Hippocampal formation (tissue), 2 donors: ENCODE results near the gene ZFP14.

Experiments
- DNase-seq, 2 donors: peaks; one replicate each; lab custom pipeline; 2025; lab: John Stamatoyannopoulos, UW

The ZFP14 gene

DNA sequence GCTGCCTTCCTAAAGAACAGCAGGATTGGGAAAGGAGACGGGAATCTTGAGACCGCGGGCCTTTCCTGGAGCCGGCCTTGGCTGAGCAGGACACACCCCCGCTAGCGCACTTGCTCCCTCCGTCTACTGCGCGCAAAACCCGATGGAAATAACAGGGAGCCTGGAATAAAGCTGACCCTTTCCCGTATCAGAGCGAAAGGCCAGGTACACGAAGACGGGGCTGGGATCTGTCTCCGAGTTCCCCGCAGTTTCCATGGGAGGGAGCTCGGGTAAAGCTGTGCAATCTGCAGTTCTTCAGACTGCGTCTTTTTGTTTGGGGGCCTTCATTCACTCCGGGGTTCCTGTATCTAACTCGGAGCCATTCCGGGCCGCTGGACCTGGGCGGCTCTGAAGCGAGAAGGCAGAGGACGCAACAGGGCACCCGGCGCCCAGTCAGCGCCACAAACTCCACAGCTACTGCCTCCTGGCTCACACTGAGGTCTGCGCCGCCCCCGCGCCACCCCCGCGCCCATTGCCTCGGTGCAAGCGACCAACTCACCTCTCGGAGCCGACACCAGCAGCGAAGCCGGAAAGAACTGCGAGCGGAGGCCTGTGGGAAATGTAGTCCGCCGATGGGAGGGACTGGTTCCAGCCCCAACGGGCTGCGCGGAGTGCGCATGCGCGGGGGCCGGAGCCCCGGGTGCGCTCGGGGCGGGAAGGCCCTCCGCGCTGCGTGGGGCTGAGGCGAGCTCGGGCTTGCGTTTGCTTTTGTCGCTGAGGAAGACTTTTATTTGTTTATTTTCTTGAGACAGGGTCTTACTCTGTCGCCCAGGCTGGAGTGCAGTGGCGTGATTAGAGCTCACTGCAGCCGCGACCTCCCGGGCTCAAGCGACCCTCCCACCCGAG is at the start of gene ZFP14:
ZFP14 (minus strand) TSS at position 577 of the 885 bp plus-strand sequence. CDS start 11,309 bp downstream, outside the sequence.
- DNase-seq = peak; percentile 89 to 91

DNA sequence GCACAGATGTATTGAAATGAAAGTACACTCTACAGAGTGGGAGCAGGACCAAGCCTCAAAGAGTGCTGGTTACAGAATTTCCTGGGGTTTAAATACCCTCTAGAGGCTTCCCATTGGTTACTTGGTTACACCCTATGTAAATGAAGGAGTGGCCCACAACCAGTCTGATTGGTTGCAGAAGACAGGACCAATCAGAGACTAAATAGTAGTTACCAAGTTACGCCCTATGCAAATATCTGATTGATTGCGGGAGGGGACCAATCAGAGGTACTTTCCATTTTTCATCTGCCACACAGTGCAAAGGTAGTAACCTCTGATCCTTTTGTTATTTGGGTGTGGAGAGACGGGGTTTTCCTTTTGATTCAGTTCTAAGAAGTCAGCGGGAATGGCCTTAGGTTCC is 44.9 kb upstream of the ZFP14 start:
- no peak for DNase-seq

DNA sequence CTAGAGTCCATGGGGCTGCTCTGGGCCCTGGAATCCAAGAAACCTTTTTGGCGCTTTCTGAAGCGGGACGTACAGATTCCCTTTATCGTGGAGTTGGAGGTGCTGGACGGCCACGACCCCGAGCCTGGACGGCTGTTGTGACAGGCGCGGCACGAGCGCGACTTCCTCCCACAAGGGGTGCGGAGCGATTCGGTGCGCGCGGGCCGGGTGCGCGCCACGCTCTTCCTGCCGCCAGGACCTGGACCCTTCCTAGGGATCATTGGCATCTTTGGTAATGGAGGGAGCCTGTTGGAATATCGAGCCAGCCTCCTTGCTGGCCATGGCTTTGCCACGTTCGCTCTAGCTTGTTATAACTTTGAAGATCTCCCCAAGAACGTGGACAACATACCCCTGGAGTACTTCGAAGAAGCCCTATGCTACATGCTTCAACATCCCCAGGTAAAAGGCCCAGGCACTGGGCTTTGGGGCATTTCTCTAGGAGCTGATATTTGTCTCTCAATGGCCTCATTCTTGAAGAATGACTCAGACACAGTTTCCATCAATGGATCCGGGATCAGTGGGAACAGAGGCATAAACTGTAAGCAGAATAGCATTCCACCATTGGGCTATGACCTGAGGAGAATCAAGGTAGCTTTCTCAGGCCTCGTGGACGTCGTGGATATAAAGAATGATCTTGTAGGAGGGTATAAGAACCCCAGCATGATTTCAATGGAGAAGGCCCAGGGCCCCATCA is 42.9 kb upstream of the ZFP14 start:
- no peak for DNase-seq

DNA sequence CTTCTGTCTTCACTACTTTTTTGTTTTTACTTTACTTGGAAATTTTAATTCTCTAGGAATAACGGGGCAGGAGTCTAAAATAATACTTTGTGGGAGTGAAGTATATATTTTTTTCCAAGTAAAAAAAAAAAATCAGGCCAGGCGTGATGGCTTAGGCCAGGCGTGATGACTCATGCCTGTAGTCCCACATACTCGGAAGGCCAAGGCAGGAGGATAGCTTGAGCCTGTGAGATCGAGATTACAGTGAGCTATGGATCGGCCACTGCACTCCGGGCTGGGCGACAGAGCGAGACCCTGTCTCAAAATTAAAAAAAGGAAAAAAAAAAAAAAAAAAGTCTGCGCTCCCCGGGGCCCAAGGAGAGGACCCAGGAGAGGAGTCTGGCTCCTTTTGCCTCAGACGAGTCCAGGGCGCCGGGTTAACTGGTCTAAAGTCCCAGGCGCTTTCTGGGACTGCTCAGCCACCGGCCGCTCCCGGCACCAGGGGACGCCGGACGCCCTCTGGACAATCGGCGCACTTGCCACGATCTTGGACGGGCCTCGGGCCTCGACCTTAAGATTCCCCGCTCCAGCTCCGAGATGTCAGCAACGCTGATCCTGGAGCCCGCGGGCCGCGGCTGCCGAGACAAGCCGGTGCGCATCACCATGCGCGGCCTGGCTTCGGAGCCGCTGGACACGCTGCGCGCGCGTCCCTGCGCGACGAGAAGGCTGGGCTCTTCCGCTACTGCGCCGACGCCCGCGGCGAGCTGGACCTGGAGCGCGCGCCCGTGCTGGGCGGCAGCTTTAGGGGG is 42.2 kb upstream of the ZFP14 start:
- DNase-seq = no peak

DNA sequence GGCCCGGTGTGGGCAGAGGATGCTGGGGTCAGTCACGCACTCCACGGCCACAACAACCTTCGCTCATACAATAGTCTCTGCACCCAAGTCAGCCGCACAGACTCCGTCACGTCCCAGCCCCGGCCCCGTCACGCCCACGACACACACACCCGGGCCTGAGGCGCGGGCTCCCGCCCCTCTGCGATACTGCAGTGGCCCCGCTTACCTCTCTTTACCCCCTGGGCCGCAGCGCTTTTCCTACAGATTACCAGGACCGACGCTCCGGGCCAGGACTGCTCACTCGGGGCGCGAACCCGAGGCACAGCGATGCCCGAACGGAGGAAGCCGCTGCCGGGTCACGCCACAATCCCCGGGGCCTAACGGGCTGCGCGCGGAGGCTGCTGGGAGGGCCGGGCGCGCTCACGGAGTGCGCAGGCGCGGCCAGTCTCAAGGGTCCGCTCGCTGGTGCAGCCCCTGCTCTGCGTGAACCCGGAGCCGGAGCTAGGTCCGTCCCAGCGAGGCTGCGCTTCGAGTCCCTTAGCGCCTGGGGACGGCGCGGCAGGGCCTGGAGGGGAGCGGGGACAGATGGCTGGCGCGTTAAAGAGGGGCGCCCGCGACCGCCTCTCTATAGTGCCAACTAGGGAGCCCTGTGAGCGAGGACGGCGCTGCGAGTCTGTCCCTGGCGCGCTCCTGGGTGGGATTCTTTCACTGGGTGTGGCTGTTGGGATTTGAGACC is 39.4 kb upstream of the ZFP14 start, which contains the start of gene ZFP82:
ZFP82 (minus strand) TSS at position 358 of the 715 bp plus-strand sequence. CDS start 8,855 bp downstream, outside the sequence.
- peak; percentile 53 to 71 for DNase-seq

DNA sequence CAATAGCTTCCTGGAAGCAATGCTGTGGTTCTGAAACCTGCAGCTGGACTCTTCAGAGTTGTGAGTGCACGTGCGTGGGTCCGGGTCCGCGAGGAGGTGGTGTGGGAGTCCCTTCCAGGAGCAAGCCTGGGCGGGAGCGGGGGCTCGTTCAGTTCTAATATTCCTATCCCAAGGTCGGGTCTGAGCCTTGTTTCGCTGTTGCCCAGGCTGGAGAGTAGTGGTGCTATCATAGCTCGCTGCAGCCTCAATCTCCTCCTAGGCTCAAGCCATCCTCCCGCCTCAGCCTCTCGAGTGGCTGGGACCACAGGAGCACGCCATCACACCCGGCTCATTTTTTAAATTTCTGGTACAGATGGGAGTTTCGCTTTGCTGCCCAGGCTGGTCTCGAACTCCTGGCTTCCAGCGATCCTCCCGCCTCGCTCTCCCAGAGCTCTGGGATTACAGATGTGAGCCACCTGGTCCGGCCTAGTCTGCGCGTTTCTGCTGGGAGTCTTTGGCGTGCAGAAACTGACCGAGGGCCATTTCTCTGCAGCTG is 38.8 kb upstream of the ZFP14 start:
- DNase-seq = no peak

DNA sequence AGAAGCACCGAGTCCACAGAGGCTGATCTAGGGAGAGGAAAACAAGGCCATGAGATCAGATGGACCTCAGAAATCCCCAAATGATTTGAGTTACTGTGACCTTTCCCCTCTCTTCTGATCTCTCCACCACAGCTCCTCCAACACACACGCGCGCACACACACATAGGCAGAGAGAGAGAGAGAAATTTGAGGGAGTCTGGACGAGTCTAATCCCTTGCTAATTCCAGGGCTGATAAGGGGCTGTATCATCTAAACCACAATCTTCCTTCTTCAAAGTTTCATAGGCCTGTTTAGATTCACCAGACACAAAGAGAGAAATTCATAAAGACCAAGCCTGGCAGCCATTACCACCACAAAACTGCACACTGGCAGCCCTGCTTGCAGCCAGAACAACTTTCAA is 30.8 kb upstream of the ZFP14 start:
- DNase-seq = no peak

DNA sequence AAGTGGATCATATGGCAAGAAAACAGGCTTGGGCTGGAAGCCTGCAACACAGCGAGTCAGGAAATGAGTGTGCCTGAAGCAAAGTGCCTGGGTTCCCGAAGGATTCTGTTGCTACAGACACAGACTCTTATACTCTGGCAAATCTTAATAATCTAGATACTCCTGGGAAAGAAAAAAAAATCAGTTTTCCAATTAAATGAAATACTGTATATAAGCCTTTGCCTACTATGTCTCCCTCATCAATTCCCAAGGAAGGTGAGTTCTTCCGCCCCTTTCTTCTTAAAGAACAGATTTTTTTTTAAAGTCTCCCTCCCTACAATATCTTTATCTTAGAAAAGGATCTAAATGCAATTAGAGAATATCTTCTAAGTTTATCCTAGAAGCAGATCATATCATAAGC is 29.1 kb upstream of the ZFP14 start:
- no peak for DNase-seq

DNA sequence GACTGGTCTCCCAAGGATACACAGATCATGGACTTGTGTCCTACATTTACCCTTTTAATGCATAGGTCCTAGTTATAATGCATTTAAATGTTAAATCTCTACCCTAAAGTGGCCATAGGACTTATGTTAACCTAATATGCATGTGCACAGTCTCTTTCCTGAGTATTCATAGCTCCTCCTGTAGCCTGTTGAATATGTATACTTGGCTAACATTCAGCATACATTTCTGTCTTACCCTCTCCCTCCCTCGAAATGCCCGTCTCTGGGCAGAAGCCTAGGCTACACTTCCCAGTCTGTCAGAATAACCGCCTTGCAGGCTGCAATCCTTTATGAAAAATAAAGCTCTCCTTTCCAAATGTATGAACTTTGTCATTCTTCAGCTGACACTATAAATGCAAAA is 25.5 kb upstream of the ZFP14 start:
- DNase-seq = no peak

DNA sequence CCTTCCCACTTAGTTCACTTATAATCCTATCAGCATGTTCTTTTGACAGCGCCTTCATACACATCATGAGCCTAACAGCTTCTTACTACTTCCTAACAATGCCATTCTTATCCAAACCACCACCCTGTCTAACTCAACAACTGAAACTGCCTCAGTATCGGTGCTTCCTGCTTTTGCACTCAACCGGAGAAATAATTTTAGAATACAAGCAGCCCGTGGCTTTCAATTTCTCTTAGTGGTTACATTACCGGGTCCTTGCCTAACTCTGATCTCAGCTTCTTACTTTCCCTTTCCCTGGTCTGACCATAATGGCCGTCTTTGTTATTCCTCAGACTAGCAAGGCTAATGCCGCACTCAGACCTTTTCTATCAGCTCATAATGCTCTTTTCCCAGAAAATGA is 22.5 kb upstream of the ZFP14 start:
- no peak for DNase-seq

DNA sequence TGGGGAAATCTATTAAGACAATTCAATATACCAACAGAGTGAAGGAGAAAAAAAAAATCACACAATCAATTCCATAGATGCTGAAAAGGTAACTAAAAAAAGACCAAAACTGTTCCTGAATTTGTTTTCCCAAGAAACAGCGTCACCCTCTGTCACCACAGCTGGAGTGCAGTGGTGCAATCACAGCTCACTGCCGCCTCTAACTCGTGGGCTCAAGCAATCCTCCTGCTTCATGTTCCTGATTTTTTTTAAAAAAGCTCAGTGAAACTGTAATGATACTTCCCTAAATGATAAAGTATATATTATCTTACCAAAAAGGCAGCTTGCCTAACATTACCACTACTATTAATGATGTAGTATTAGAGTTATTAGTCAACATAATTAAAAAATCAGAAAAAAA is 19.6 kb upstream of the ZFP14 start:
- no peak for DNase-seq

DNA sequence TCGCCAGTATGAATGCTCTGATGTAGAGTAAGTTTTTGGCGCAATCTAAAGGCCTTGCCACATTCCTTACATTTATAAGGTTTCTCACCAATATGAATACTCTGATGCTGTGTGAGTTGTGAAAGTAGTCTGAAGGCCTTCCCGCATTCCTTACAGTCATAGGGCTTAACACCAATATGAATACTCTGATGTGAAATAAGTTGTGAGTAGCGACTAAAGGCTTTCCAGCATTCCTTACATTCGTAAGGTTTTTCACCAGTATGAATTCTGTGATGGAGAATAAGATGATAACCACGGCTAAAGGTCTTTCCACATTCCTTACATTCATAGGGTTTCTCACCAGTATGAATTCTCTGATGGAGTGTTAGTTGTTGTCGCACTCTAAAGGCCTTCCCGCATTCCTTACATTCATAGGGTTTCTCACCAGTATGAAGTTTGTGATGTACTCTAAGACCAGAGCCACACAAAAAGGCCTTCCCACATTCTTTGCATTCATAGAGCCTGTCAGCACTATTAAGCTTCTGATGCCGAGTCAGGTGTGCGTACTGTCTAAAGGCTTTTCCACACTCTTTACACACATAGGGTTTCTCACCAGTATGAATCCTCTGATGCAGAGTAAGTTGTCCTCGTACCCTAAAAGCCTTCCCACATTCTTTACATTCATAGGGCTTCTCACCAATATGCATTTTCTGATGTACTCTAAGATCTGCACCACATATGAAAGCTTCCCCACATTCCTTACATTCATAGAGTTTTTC is 14.1 kb upstream of the ZFP14 start:
- no peak for DNase-seq

DNA sequence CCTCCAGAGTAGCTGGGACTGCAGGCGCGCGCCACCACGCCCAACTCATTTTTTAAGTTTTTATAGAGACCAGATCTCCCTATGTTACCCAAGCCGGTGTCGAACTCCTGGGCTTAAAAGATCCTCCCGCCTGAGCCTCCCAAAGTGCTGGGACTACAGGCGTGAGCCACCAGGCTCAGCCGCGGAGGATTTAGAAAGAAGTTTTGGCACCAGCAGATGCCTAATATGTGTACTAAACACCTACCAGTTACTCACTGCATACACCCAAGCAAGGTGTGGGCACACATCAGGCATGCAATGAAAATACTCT is 464 bp upstream of the ZFP14 start:
- no peak for DNase-seq

DNA sequence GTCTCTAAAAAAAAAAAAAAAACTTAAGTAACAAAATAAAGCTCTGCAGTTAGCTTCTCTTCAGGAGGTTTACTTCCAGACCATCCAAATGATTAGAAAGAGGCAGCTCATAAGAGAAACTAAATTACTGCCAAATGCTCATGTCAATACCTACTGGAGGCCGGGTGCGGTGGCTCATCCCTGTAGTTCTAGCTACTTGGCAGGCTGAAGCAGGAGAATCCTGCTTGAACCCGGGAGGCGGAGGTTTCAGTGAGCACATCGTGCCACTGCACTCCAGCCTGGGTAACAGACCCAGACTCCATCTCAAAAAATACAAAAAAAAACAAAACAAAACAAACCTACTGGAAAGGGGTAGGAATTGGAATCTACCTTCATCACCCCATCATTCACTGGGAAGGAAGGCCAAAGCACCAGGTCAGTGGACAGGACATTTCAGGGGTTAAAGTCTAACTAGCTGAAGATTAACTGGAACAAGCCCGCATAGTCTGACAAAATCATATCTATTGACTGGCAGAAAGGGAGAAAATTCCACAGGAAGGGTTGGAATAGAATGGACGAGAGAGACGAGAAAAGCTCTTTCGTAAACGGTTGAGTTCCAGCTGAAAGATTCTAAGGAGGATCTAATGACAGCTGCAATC is 1.3 kb downstream of the ZFP14 start:
- no peak for DNase-seq

DNA sequence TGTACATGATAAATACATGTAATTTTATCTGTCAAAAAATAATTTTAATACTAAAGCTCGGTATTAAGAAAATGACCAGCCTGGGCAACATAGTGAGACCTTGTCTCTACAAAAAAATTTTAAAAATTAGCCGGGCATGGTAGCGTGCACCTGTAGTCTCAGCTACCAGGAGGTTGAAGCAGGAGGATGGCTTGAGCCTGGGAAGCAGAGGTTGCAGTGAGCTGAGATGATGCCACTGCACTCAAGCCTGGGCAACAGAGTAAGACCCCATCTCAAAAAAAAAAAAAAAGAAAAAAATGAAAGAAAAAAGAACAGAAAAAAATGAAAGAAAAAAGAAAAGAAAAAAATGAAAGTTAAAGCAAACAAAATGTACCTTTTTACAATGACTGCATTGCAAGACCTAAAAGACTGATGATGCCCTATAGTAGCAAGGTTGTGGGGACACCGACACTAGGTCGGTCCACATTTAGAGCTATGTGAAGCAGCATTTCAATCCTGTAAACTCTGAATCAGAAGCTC is 5.3 kb downstream of the ZFP14 start:
- DNase-seq = no peak

DNA sequence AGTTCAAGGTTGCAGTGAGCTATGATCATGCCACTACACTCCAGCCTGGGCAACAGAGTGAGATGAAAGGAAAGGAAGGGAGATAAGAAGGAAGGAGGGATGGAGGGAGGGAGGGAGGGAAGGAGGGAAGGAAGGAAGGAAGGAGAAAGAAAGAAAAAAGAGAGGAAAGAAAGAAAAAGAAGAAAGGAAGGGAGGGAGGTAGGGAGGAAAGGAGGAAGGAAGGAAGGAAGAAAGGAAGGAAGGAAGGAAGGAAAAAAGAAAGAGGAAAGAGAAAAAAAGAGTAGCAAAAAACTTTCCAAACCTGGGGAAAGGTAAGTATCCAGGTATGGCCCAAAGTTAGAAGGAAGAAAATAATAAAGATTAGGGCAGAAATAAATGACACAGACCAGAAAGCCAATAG is 7.1 kb downstream of the ZFP14 start:
- no peak for DNase-seq

DNA sequence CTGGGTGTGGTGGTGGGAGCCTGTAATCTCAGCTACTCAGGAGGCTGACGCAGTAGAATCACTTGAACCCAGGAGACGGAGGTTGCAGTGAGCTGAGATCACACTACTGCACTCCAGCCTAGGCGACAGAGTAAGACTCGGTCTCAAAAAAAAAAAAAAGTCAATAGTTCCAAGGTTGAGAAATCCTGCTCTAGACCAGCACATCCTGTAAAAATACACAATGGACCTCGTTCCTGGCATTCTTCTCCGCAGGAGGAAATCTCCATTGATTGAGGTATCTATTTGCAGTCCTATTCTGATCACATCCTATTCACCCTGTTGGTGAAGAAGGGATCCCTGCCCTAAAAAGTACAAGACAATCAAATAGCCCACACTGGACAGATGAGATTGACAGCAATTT is 15.2 kb downstream of the ZFP14 start:
- no peak for DNase-seq

DNA sequence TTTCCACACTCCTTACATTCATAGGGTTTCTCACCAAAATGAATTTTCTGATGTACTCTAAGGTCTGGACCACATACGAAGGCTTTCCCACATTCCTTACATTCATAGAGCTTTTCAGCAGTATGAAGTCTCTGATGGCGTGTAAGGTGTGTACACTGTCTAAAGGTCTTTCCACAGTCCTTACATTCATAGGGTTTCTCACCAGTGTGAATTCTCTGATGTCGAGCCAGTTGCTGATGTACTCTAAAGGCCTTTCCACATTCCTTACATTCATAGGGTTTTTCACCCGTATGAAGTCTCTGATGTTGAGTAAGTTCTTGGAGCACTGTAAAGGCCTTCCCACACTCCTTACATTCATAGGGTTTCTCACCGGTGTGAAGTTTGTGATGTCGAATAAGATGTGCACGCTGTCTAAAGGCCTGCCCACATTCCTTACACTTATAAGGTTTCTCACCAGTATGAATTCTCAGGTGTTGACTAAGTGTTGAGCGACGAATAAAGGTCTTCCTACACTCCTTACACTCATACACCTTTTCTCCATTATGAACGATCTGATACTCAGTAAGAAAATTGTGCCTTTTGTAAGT is 38.1 kb downstream of the ZFP14 start:
- no peak for DNase-seq

DNA sequence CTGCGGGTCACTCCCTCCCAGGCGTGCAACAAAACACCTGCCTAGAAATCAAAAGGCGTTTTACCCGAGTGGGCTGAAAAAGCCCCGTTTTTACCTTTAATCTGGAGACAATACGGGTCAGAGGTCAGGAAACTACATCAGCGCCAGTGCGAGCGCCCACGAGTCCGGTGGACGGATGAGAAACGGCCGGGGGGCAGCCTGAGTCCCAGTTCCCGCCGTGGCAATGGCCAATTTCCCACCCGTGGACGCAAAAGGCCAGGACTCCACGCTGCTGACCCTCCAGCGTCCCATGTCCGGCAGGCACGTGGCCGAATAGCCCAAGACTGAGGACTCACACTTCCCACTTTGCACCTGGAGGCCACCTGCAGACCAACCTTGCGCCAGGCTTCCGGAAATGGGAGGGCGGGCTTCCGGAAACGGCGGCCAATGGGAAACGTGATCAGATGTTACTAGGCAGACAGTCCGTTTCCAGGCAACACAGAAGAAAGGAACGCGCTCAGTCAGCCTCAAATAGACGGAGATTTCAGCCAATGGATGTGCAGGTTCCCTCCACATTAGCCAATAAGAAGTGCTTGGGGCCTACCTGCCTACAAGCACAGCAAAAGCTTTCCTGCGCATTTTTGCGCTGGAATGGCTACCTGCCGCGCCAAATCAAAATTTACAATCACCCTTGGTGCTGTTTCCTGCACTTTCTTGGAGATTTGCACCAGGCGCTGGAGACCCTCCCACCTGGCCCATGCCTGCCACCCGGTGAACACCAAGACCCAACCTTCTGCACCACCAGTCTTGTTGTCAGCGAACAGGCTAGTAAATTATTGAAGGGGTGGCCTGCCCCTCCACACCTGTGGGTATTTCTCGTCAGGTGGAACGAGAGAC is 47.4 kb downstream of the ZFP14 start:
- peak; percentile 86 to 95 for DNase-seq
